Activated CD4-positive, alpha-beta memory T cell treated with anti-CD3 and anti-CD28 coated beads for 36 hours (primary cell): ENCODE data around the gene SART1. TPM values are rescaled to one million over a fixed set of nuclear protein-coding genes. Genes with fewer than 3 reads are reported as not detected.

Experiments used
- CTCF ChIA-PET: fragments of 350-600 bp; sonication (Branson Sonifier 250); formaldehyde crosslinking; loops from one replicate; lab custom pipeline; 2021; ENCODE audit warnings: antibody characterized with exemption, inconsistent platforms; lab: Charles Lee
- POLR2A ChIA-PET: fragments of 350-600 bp; sonication (Branson Sonifier 250); formaldehyde crosslinking; loops from one replicate; lab custom pipeline; 2021; ENCODE audit warnings: antibody characterized with exemption; lab: Charles Lee
- DNase-seq: peaks from one replicate; pipeline ENCODE4 v3.0.0-alpha.2; 2020
- H3K27ac Mint-ChIP-seq: one replicate; pipeline ENCODE4 v1.8.0; 2021; ENCODE audit warnings: mixed read lengths
- H3K27me3 Mint-ChIP-seq: one replicate; pipeline ENCODE4 v1.8.0; 2021; ENCODE audit warnings: mixed read lengths
- H3K36me3 Mint-ChIP-seq: one replicate; pipeline ENCODE4 v1.8.0; 2021; ENCODE audit warnings: mixed read lengths
- H3K4me1 Mint-ChIP-seq: one replicate; pipeline ENCODE4 v1.8.0; 2021; ENCODE audit warnings: low read depth, mixed read lengths
- H3K4me3 Mint-ChIP-seq: one replicate; pipeline ENCODE4 v1.8.0; 2021; ENCODE audit warnings: mild to moderate bottlenecking, mixed read lengths
- H3K9me3 Mint-ChIP-seq: one replicate; pipeline ENCODE4 v1.8.0; 2021; ENCODE audit warnings: mixed read lengths
- intact Hi-C: fragments of 100-400 bp; cut with micrococcal nuclease; formaldehyde crosslinking; loops from one replicate; pipeline ENCODE4 v1.15.1; 2023
- total RNA-seq, 2 experiments: library from RNA; stranded (reverse); gene quantifications; one replicate each; pipeline ENCODE4 v1.2.3, GENCODE V29; 2021

The SART1 gene
- total RNA-seq, 2 experiments from 2014 or later, result 59.1 to 60.5 TPM

DNA sequence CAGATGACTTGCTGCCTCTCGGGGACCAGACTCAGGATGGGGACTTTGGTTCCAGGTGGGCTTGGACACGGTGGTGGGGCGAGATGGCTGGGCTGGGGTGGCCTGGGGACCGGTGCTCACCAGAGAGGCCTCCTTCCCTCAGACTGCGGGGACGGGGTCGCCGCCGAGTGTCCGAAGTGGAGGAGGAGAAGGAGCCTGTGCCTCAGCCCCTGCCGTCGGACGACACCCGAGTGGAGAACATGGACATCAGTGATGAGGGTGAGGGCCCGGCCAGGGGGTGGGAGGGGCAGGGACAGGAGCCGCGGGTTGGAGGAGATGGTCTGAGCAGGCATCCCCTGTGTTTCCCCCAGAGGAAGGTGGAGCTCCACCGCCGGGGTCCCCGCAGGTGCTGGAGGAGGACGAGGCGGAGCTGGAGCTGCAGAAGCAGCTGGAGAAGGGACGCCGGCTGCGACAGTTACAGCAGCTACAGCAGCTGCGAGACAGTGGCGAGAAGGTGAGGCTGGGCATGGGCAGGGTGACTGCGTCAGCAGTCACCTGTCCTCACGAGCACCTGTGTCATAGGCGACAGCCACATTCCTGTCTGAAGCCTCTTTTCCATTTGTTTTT is 5.9 kb downstream of the SART1 start:
- CTCF ChIA-PET, result interaction anchor here (0.9 to 2.0 kb wide), 3 partner anchors 55 to 108 kb away, joined by 3 to 7 read pairs (median 3); no protein-coding TSS in a partner anchor
- POLR2A ChIA-PET, result no interaction called here
- peaks cover 55% of the 10 kb centered on the region for H3K36me3 Mint-ChIP-seq

GRCh38 chr11:65968600-65969482 is 7.3 kb downstream of the SART1 start:
- ChIA-PET POLR2A (no interaction called here), CTCF (interaction anchor here (0.7 to 2.7 kb wide), 3 partner anchors 84 to 1179 kb away, joined by 3 to 10 read pairs (median 7); no protein-coding TSS in a partner anchor)
- H3K4me3 Mint-ChIP-seq, result no peak overlapping the region
- H3K9me3 Mint-ChIP-seq, result no peaks in the 10 kb centered on the region
- no peak for DNase-seq
- peaks cover 13% of the 10 kb centered on the region for H3K4me1 Mint-ChIP-seq
- no peaks in the 10 kb centered on the region for H3K27me3 Mint-ChIP-seq
- intact Hi-C loops, result no loop called here
- H3K27ac Mint-ChIP-seq, result peak overlapping the region; percentile 31
- peaks cover 56% of the 10 kb centered on the region for H3K36me3 Mint-ChIP-seq

More for the DNA sequence above, 5.9 kb downstream of the SART1 start:
- peaks cover 27% of the 10 kb centered on the region for H3K4me1 Mint-ChIP-seq
- H3K9me3 Mint-ChIP-seq, result no peaks in the 10 kb centered on the region
- no peak overlapping the region for H3K27ac Mint-ChIP-seq
- no peak overlapping the region for H3K4me3 Mint-ChIP-seq
- no peak for DNase-seq
- no peaks in the 10 kb centered on the region for H3K27me3 Mint-ChIP-seq
- intact Hi-C loops, result no loop called here

GRCh38 chr11:65972116-65972515 is 10.6 kb downstream of the SART1 start:
- no peaks in the 10 kb centered on the region for H3K9me3 Mint-ChIP-seq
- no peak overlapping the region for H3K4me3 Mint-ChIP-seq
- CTCF ChIA-PET, result interaction anchor here (0.7 to 1.6 kb wide), 2 partner anchors 16 to 261 kb away, joined by 3 to 4 read pairs; partner anchors contain the start of gene KAT5
- intact Hi-C loops, result no loop called here
- peaks cover 41% of the 10 kb centered on the region for H3K36me3 Mint-ChIP-seq
- DNase-seq, result no peak
- no peaks in the 10 kb centered on the region for H3K27me3 Mint-ChIP-seq
- peaks cover 9% of the 10 kb centered on the region for H3K4me1 Mint-ChIP-seq
- peak overlapping the region; percentile 49 for H3K27ac Mint-ChIP-seq
- POLR2A ChIA-PET, result interaction anchor here (2.1 kb wide), 1 partner anchor 10 kb away, joined by 6 read pairs; the partner anchor contains the start of gene SART1

GRCh38 chr11:65973439-65974110 is 12.0 kb downstream of the SART1 start:
- Mint-ChIP-seq H3K27ac (no peak overlapping the region), H3K36me3 (peaks cover 40% of the 10 kb centered on the region), H3K9me3 (no peaks in the 10 kb centered on the region), H3K27me3 (no peaks in the 10 kb centered on the region), H3K4me3 (no peak overlapping the region), H3K4me1 (peaks cover 6% of the 10 kb centered on the region)
- intact Hi-C loops, result no loop called here
- ChIA-PET CTCF (no interaction called here), POLR2A (no interaction called here)
- DNase-seq, result no peak

DNA sequence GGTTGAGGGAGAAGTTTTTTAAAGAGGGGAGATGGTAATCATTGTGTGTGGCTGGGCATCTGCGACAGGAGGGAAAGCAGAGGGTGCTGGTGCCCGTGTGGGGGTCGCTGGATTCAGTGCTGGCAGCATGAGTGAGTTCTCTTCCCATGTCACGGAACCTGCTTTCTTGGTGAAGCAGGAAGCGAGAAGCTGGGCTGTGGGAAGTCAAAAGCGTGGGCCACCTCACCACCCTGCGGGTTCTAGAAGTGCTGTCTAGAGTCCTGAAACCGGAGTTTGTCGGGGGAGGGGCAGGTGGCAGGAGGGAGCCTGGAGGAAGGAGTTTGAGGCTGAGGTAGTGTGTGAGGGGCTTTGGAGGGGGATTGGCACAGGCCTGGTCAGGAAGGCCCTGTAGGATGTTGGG is 14.2 kb downstream of the SART1 start:
- H3K27ac Mint-ChIP-seq, result no peak overlapping the region
- DNase-seq, result no peak
- intact Hi-C loops, result no loop called here
- H3K4me1 Mint-ChIP-seq, result no peaks in the 10 kb centered on the region
- H3K4me3 Mint-ChIP-seq, result no peak overlapping the region
- H3K36me3 Mint-ChIP-seq, result peaks cover 34% of the 10 kb centered on the region
- POLR2A ChIA-PET, result no interaction called here
- no peaks in the 10 kb centered on the region for H3K9me3 Mint-ChIP-seq
- no peaks in the 10 kb centered on the region for H3K27me3 Mint-ChIP-seq
- CTCF ChIA-PET, result interaction anchor here (1.0 to 1.9 kb wide), 2 partner anchors 13 to 91 kb away, joined by 4 to 7 read pairs; no protein-coding TSS in a partner anchor

DNA sequence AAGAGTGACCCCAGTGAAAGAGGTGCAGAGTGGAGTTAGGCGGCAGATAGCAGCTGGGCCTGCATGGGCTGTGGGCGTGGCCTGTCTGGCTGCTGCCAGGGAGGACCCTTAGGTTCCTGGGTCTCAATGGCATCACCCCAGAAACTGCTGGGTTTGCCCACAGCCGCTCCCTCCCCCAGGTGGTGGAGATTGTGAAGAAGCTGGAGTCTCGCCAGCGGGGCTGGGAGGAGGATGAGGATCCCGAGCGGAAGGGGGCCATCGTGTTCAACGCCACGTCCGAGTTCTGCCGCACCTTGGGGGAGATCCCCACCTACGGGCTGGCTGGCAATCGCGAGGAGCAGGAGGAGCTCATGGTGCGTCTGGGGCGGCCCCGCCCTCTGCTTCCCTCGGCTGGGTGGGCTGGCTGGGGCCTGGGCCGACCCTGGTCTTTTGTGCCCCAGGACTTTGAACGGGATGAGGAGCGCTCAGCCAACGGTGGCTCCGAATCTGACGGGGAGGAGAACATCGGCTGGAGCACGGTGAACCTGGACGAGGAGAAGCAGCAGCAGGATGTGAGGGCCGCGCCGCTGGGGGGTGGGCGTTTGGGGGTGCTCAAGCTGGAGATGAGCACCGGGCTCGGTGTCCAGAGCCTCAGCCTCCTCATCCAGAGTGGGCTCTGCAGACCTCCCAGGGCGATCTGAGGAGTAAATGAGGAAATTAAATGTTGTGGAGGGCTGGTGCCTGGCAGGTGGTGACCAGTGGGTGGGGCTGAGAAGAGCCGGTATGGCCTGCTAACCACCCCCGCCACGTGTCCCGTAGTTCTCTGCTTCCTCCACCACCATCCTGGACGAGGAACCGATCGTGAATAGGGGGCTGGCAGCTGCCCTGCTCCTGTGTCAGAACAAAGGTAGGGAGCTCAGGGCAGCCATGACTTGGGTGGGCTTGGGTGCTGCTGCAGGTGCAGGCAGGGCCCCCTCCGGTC is 15.0 kb downstream of the SART1 start:
- CTCF ChIA-PET, result interaction anchor here (1.0 to 1.9 kb wide), 2 partner anchors 12 to 92 kb away, joined by 4 to 7 read pairs; no protein-coding TSS in a partner anchor
- no peaks in the 10 kb centered on the region for H3K9me3 Mint-ChIP-seq
- H3K27me3 Mint-ChIP-seq, result no peaks in the 10 kb centered on the region
- H3K36me3 Mint-ChIP-seq, result peaks cover 34% of the 10 kb centered on the region
- no peak overlapping the region for H3K4me3 Mint-ChIP-seq
- POLR2A ChIA-PET, result interaction anchor here (1.3 kb wide), 1 partner anchor 86 kb away, joined by 3 read pairs; the partner anchor contains the start of gene CCDC85B
- H3K27ac Mint-ChIP-seq, result no peak overlapping the region
- DNase-seq, result no peak
- H3K4me1 Mint-ChIP-seq, result no peaks in the 10 kb centered on the region
- intact Hi-C loops, result no loop called here

GRCh38 chr11:65977621-65978390 is 16.3 kb downstream of the SART1 start:
- H3K36me3 Mint-ChIP-seq, result peaks cover 31% of the 10 kb centered on the region
- CTCF ChIA-PET, result interaction anchor here (1.2 to 1.9 kb wide), 3 partner anchors 10 to 93 kb away, joined by 4 to 7 read pairs (median 6); no protein-coding TSS in a partner anchor
- H3K27ac Mint-ChIP-seq, result no peak overlapping the region
- no peaks in the 10 kb centered on the region for H3K9me3 Mint-ChIP-seq
- H3K27me3 Mint-ChIP-seq, result no peaks in the 10 kb centered on the region
- intact Hi-C loops, result no loop called here
- H3K4me1 Mint-ChIP-seq, result no peaks in the 10 kb centered on the region
- no peak for DNase-seq
- POLR2A ChIA-PET, result interaction anchor here (1.3 kb wide), 1 partner anchor 87 kb away, joined by 3 read pairs; the partner anchor contains the start of gene CCDC85B
- no peak overlapping the region for H3K4me3 Mint-ChIP-seq

DNA sequence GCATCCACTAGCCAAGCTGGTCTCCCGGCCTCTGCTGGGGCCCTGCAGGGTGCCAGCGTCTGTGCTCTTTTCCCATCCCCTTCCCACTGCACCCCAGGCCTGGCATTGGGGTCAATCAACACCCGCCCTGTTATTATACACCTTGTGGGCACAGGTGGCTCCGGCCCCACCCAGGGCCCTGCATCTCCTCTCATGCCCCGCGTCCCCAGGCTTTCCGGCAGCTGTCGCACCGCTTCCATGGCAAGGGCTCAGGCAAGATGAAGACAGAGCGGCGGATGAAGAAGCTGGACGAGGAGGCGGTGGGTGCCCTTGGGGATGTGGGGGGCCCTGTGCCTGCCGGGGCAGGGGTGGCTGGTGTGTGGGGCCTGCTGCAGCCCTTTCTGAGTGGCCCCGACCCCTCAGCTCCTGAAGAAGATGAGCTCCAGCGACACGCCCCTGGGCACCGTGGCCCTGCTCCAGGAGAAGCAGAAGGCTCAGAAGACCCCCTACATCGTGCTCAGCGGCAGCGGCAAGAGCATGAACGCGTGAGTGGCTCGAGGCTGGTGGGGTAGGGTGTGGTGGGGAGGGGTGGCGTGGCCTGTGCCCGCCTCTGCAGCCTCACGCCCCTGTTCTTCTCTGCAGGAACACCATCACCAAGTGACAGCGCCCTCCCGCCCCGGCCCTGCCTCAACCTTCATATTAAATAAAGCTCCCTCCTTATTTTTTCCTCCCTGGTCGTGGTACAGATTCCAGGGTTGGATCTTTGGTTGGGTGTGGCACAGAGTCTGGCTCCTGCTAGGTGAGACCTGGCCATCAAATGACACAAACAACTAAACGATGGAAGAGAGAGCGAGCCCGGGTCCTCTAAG is 17.1 kb downstream of the SART1 start:
- no peaks in the 10 kb centered on the region for H3K9me3 Mint-ChIP-seq
- DNase-seq, result no peak
- intact Hi-C loops, result no loop called here

GRCh38 chr11:65979261-65979759 is 17.8 kb downstream of the SART1 start:
- H3K36me3 Mint-ChIP-seq, result peaks cover 23% of the 10 kb centered on the region
- intact Hi-C loops, result no loop called here
- no peak overlapping the region for H3K27ac Mint-ChIP-seq
- DNase-seq, result no peak
- CTCF ChIA-PET, result interaction anchor here (1.1 to 1.4 kb wide), 3 partner anchors 9 to 94 kb away, joined by 3 to 6 read pairs (median 4); no protein-coding TSS in a partner anchor
- H3K4me3 Mint-ChIP-seq, result no peak overlapping the region
- H3K9me3 Mint-ChIP-seq, result no peaks in the 10 kb centered on the region
- POLR2A ChIA-PET, result no interaction called here
- no peaks in the 10 kb centered on the region for H3K27me3 Mint-ChIP-seq
- no peaks in the 10 kb centered on the region for H3K4me1 Mint-ChIP-seq

More for the DNA sequence above, 17.1 kb downstream of the SART1 start:
- ChIA-PET CTCF (interaction anchor here (1.2 to 1.4 kb wide), 2 partner anchors 10 to 44 kb away, joined by 4 to 6 read pairs; no protein-coding TSS in a partner anchor), POLR2A (no interaction called here)
- no peaks in the 10 kb centered on the region for H3K27me3 Mint-ChIP-seq
- no peak overlapping the region for H3K4me3 Mint-ChIP-seq
- H3K27ac Mint-ChIP-seq, result no peak overlapping the region
- no peaks in the 10 kb centered on the region for H3K4me1 Mint-ChIP-seq
- peaks cover 26% of the 10 kb centered on the region for H3K36me3 Mint-ChIP-seq
